Peyer's patch (tissue), 4 donors: ENCODE results near the gene PPP1R12B.

Experiments used
- POLR2A ChIP-seq, 2 donors: fragments of 450-650 bp; IDR thresholded peaks; one replicate each; pipeline ENCODE4 v1.5.1; 2017; ENCODE audit warnings: antibody characterized with exemption in 2 of 2, mild to moderate bottlenecking in 2 of 2, moderate library complexity in 2 of 2
- TF ChIP-seq, protein P1 (sequence below), 6 experiments: fragments of 450-650 bp in 4 of 6; fragments of 200-600 bp in 2 of 6; sonication (generic) in 1 of 6; IDR thresholded peaks; one replicate each; pipeline ENCODE4 v1.5.1; 2017 to 2019; ENCODE audit warnings: antibody characterized with exemption in 6 of 6, mild to moderate bottlenecking in 3 of 6, moderate library complexity in 1 of 6

DNA sequence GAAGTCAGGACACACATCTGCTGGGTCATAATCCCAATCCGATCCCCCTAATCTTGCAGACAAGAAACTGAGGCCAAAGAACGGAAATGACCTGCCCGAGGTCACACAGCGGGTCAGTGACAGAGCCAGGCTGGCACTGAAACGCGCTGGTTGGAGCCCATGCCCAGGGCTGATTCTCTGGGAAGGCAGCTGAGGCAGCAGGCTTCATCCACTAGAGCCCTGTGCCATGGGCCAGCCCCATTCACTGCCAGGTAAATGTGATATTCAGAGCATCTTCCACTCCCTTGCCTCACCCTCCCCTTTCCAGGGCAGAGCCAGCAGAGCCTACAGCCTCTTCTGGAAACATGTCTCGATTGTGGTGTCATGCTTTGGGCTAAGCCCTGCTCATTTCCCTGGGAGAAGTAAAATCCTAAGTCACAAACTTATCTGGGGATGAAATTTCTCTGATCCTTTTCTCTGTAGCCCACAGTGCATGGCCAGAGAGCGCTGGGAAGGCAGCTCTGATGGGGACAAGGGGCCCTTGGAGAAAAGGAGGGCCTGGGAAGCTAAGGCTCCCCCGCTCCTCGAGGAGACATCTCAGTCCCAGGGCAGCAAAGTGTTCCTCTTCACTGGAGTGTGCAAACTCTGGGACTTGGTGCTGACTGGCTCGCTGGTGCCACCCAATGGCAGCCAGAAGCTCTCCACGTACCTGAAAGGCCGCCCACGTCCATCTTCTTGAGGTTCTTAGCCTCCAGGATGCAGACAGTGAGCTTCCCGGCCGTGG is 251.4 kb downstream of the PPP1R12B start:
- TF ChIP-seq POLR2A (IDR thresholded peaks at IDR 0.05), result no peak
- TF ChIP-seq, protein P1, sequence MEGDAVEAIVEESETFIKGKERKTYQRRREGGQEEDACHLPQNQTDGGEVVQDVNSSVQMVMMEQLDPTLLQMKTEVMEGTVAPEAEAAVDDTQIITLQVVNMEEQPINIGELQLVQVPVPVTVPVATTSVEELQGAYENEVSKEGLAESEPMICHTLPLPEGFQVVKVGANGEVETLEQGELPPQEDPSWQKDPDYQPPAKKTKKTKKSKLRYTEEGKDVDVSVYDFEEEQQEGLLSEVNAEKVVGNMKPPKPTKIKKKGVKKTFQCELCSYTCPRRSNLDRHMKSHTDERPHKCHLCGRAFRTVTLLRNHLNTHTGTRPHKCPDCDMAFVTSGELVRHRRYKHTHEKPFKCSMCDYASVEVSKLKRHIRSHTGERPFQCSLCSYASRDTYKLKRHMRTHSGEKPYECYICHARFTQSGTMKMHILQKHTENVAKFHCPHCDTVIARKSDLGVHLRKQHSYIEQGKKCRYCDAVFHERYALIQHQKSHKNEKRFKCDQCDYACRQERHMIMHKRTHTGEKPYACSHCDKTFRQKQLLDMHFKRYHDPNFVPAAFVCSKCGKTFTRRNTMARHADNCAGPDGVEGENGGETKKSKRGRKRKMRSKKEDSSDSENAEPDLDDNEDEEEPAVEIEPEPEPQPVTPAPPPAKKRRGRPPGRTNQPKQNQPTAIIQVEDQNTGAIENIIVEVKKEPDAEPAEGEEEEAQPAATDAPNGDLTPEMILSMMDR (IDR thresholded peaks at IDR 0.05), result peak in 5 of 6 experiments; percentile 44 to 65 (median 59)
